Common myeloid progenitor, CD34-positive (primary cell): ENCODE results near the gene ITIH3.

ENCODE experiments used
- CTCF ChIA-PET: fragments of 350-600 bp; sonication (Branson Sonifier 250); formaldehyde crosslinking; loops from one replicate; lab custom pipeline; 2021; ENCODE audit warnings: antibody characterized with exemption; lab: Charles Lee
- POLR2A ChIA-PET: fragments of 350-600 bp; sonication (Branson Sonifier 250); formaldehyde crosslinking; loops from one replicate; lab custom pipeline; 2021; ENCODE audit warnings: antibody characterized with exemption; lab: Charles Lee
- DNase-seq, 3 donors: peaks; one replicate each; pipeline versions ENCODE4 v3.0.0 to v3.0.0-alpha.2; 2013
- H3K27ac ChIP-seq, 2 experiments: 1 replicate in 1 of 2; 2 replicates in 1 of 2; pipeline ENCODE4 v1.7.0; 2013; ENCODE audit warnings: inconsistent platforms in 2 of 2, low read length in 2 of 2, mild to moderate bottlenecking in 2 of 2, low read depth in 1 of 2, moderate library complexity in 1 of 2; ENCODE audit not compliant: severe bottlenecking in 2 of 2, insufficient read depth in 1 of 2, poor library complexity in 1 of 2
- H3K27me3 ChIP-seq, 5 experiments: replicated peaks in 2 of 5; 1 replicate in 3 of 5; 2 replicates in 2 of 5; pipeline versions ENCODE4 v1.6.1 to v1.7.0; 2013; ENCODE audit warnings: low read length in 4 of 5, mild to moderate bottlenecking in 2 of 5, moderate library complexity in 2 of 5, inconsistent platforms in 1 of 5; ENCODE audit not compliant: insufficient read depth in 5 of 5, control insufficient read depth in 4 of 5
- H3K36me3 ChIP-seq, 4 experiments: 1 replicate in 2 of 4; 2 replicates in 2 of 4; pipeline versions ENCODE4 v1.6.1 to v1.7.0; 2013; ENCODE audit warnings: low read length in 3 of 4, control low read depth in 1 of 4, mild to moderate bottlenecking in 1 of 4; ENCODE audit not compliant: control insufficient read depth in 4 of 4, insufficient read depth in 4 of 4
- H3K4me1 ChIP-seq, 4 experiments: 1 replicate in 3 of 4; 2 replicates in 1 of 4; pipeline versions ENCODE4 v1.6.1 to v1.7.1; 2013; ENCODE audit warnings: low read length in 3 of 4, mild to moderate bottlenecking in 3 of 4, control low read depth in 1 of 4, inconsistent platforms in 1 of 4, moderate library complexity in 1 of 4; ENCODE audit not compliant: control insufficient read depth in 4 of 4, insufficient read depth in 4 of 4; ENCODE audit errors: control extremely low read depth in 1 of 4
- H3K4me3 ChIP-seq, 7 experiments: 1 replicate in 4 of 7; 2 replicates in 3 of 7; pipeline versions ENCODE4 v1.5.1 to v1.7.0; 2013; ENCODE audit warnings: mild to moderate bottlenecking in 7 of 7, low read length in 6 of 7, moderate library complexity in 6 of 7, inconsistent platforms in 2 of 7, low read depth in 2 of 7, control low read depth in 1 of 7; ENCODE audit not compliant: insufficient read depth in 4 of 7, control insufficient read depth in 1 of 7; ENCODE audit errors: extremely low read depth in 1 of 7
- H3K9me3 ChIP-seq, 5 experiments: 1 replicate in 4 of 5; 2 replicates in 1 of 5; pipeline versions ENCODE4 v1.6.1 to v1.7.1; 2013; ENCODE audit warnings: low read length in 4 of 5, mild to moderate bottlenecking in 2 of 5, inconsistent platforms in 1 of 5, low read depth in 1 of 5, moderate library complexity in 1 of 5; ENCODE audit not compliant: control insufficient read depth in 4 of 5, insufficient read depth in 2 of 5; ENCODE audit errors: control extremely low read depth in 1 of 5
- WGBS: methylation state at CpG from one replicate; pipeline ENCODE4 v1.1.5; 2013; ENCODE audit not compliant: insufficient coverage; 5-methylcytosine and 5-hydroxymethylcytosine counted together

ITIH3 gene

GRCh38 chr3:52817860-52818259, 23.3 kb downstream of the ITIH3 start:
- DNase-seq, result no peak
- 100% methylated on average over 3 of the region's 7 CpGs for WGBS
- POLR2A ChIA-PET, result no interaction called here
- Histone ChIP-seq H3K27ac (no peak overlapping the region), H3K4me3 (no peak overlapping the region), H3K9me3 (no peaks in the 10 kb centered on the region), H3K27me3 (no peaks in the 10 kb centered on the region), H3K36me3 (no peaks in the 10 kb centered on the region), H3K4me1 (no peaks in the 10 kb centered on the region)
- CTCF ChIA-PET, result interaction anchor here (1.8 kb wide), 1 partner anchor 76 kb away, joined by 6 read pairs; no protein-coding TSS in a partner anchor

DNA sequence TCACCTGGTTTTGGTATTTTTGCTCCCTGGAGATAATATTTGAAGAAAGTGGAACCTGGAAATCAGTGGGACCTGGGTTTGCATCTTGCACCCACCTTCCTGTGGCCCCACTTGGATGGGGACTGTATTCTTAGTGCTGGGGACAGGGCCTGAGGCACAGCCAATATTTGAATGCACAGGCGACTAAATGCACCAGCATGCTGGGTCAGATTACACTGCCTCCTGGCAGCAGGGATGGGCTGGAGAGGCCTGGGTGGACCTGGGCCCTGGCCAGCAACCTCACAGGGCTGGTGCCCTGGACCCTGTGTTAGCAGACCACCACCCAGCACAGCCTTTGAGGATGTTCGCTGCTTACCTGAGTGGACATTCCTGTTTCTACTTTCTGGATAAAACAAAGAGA, 25.3 kb downstream of the ITIH3 start:
- no peak overlapping the region for H3K27ac ChIP-seq
- H3K4me3 ChIP-seq, result no peak overlapping the region
- ChIA-PET POLR2A (no interaction called here), CTCF (interaction anchor here (0.6 to 3.0 kb wide), 11 partner anchors 9 to 111 kb away, joined by 3 to 17 read pairs (median 4); partner anchors contain the start of gene NEK4)
- H3K36me3 ChIP-seq, result peaks cover 0 to 6% (median under 1%) of the 10 kb centered on the region in 4 experiments
- no peak for DNase-seq
- WGBS, result 93% methylated on average over 2 of the region's 2 CpGs
- no peaks in the 10 kb centered on the region for H3K9me3 ChIP-seq
- no peaks in the 10 kb centered on the region for H3K27me3 ChIP-seq
- H3K4me1 ChIP-seq, result no peaks in the 10 kb centered on the region

GRCh38 chr3:52820736-52821135, 26.1 kb downstream of the ITIH3 start:
- Histone ChIP-seq H3K4me3 (no peak overlapping the region), H3K9me3 (no peaks in the 10 kb centered on the region), H3K27ac (no peak overlapping the region), H3K4me1 (no peaks in the 10 kb centered on the region), H3K27me3 (no peaks in the 10 kb centered on the region), H3K36me3 (peaks cover 0 to 6% (median under 1%) of the 10 kb centered on the region in 4 experiments)
- POLR2A ChIA-PET, result no interaction called here
- 74% methylated on average over 9 of the region's 11 CpGs for WGBS
- CTCF ChIA-PET, result interaction anchor here (0.6 to 3.0 kb wide), 16 partner anchors 9 to 112 kb away, joined by 3 to 17 read pairs (median 4); partner anchors contain the start of gene NEK4
- DNase-seq, result peak in 2 of 3 donors; percentile 28 to 35

DNA sequence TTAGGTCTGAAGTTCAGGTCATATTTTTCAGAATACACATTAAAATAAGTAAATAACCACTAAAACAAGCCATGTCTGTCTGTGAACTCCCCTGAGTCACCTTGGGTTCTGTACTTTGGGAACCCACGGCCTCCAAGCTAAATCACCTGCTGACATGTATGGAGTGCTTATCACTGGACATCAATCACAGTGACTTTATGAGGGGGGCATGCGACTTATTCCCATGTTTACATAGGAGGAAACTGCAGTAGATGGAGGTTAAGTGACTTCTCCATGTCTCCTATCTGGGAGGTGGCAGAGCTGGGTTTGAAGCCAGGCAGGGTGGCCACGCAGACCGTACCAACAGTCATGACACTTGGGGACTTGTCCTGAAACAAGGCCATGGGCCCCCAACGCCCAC, 27.8 kb downstream of the ITIH3 start:
- CTCF ChIA-PET, result interaction anchor here (0.5 to 2.3 kb wide), 8 partner anchors 8 to 114 kb away, joined by 3 to 12 read pairs (median 3); no protein-coding TSS in a partner anchor

GRCh38 chr3:52824037-52824436, 29.4 kb downstream of the ITIH3 start:
- ChIA-PET CTCF (no interaction called here), POLR2A (no interaction called here)
- no peak overlapping the region for H3K4me3 ChIP-seq
- H3K9me3 ChIP-seq, result no peaks in the 10 kb centered on the region
- H3K36me3 ChIP-seq, result peaks cover 0 to 6% (median under 1%) of the 10 kb centered on the region in 4 experiments
- no peak for DNase-seq
- H3K27ac ChIP-seq, result no peak overlapping the region
- H3K27me3 ChIP-seq, result no peaks in the 10 kb centered on the region
- no peaks in the 10 kb centered on the region for H3K4me1 ChIP-seq
- WGBS, result 94% methylated on average over 10 of the region's 10 CpGs

More for the DNA sequence above, 27.8 kb downstream of the ITIH3 start:
- POLR2A ChIA-PET, result no interaction called here
- 91% methylated on average over 5 of the region's 5 CpGs for WGBS
- Histone ChIP-seq H3K4me3 (no peak overlapping the region), H3K27ac (no peak overlapping the region), H3K9me3 (no peaks in the 10 kb centered on the region), H3K4me1 (no peaks in the 10 kb centered on the region), H3K36me3 (peaks cover 0 to 6% (median under 1%) of the 10 kb centered on the region in 4 experiments), H3K27me3 (no peaks in the 10 kb centered on the region)
- no peak for DNase-seq

GRCh38 chr3:52827441-52827840, 32.8 kb downstream of the ITIH3 start:
- peaks cover 0 to 3% (median 0%) of the 10 kb centered on the region in 4 experiments for H3K4me1 ChIP-seq
- ChIA-PET POLR2A (no interaction called here), CTCF (interaction anchor here (0.8 kb wide), 1 partner anchor 51 kb away, joined by 3 read pairs; no protein-coding TSS in a partner anchor)
- H3K27me3 ChIP-seq, result no peaks in the 10 kb centered on the region
- H3K27ac ChIP-seq, result no peak overlapping the region
- no peaks in the 10 kb centered on the region for H3K9me3 ChIP-seq
- H3K36me3 ChIP-seq, result peaks cover 0 to 6% (median under 1%) of the 10 kb centered on the region in 4 experiments
- H3K4me3 ChIP-seq, result no peak overlapping the region
- no peak for DNase-seq
- WGBS, result 86% methylated on average over 5 of the region's 9 CpGs

GRCh38 chr3:52827866-52828376, 33.3 kb downstream of the ITIH3 start:
- ChIA-PET CTCF (interaction anchor here (0.8 to 1.8 kb wide), 2 partner anchors 17 to 52 kb away, joined by 3 to 6 read pairs; no protein-coding TSS in a partner anchor), POLR2A (no interaction called here)
- no peak overlapping the region for H3K27ac ChIP-seq
- DNase-seq, result no peak
- no peak overlapping the region for H3K4me3 ChIP-seq
- peaks cover 0 to 6% (median under 1%) of the 10 kb centered on the region in 4 experiments for H3K36me3 ChIP-seq
- peaks cover 0 to 3% (median 0%) of the 10 kb centered on the region in 4 experiments for H3K4me1 ChIP-seq
- no peaks in the 10 kb centered on the region for H3K27me3 ChIP-seq
- WGBS, result 94% methylated on average over 7 of the region's 10 CpGs
- H3K9me3 ChIP-seq, result no peaks in the 10 kb centered on the region
